Prostate gland (tissue), 2 donors: ENCODE measurements around the gene FOXJ1.

Source experiments
- POLR2AphosphoS5 ChIP-seq: sonication (generic); formaldehyde crosslinking; IDR thresholded peaks from one replicate; pipeline ENCODE4 v1.6.1; 2017; ENCODE audit warnings: antibody characterized with exemption
- TF ChIP-seq, protein P1 (sequence below), 4 experiments: fragments of 200-600 bp in 2 of 4; fragments of 450-650 bp in 2 of 4; sonication (generic) in 2 of 4; IDR thresholded peaks; 1 replicate in 3 of 4; 2 replicates in 1 of 4; pipeline ENCODE4 v1.5.1; 2016 to 2019; ENCODE audit warnings: antibody characterized with exemption in 4 of 4, mild to moderate bottlenecking in 2 of 4, moderate library complexity in 2 of 4

DNA sequence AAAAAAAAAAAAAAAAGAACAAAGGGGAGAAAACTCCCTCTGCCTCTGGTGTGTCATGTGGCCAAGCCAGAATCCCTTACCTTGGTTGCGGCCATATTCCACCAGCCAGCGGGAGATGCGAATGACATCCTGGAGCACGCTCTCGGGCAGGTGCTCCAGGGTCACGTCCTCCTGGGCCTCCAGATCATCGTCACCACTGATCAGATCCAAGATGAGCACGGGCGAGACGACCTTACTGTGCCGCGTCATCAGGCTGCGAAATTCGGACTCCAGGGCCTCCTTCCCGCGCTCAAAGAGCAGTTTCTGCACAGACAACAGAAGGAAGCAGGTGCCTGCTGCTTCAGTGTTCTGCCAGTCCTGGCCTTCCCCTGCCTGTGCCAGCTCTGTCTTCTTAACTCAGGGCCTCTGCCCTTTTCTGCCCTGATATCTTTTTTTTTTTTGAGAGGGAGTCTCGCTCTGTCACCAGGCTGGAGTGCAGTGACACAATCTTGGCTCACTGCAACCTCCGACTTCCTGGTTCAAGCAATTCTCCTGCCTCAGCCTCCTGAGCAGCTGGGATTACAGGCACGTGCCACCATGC lies 43.2 kb downstream of the FOXJ1 start:
- no peak for TF ChIP-seq POLR2AphosphoS5
- TF ChIP-seq, protein P1, sequence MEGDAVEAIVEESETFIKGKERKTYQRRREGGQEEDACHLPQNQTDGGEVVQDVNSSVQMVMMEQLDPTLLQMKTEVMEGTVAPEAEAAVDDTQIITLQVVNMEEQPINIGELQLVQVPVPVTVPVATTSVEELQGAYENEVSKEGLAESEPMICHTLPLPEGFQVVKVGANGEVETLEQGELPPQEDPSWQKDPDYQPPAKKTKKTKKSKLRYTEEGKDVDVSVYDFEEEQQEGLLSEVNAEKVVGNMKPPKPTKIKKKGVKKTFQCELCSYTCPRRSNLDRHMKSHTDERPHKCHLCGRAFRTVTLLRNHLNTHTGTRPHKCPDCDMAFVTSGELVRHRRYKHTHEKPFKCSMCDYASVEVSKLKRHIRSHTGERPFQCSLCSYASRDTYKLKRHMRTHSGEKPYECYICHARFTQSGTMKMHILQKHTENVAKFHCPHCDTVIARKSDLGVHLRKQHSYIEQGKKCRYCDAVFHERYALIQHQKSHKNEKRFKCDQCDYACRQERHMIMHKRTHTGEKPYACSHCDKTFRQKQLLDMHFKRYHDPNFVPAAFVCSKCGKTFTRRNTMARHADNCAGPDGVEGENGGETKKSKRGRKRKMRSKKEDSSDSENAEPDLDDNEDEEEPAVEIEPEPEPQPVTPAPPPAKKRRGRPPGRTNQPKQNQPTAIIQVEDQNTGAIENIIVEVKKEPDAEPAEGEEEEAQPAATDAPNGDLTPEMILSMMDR (IDR thresholded peaks at IDR 0.05), result no peak
